ENCODE data around the gene PLXDC2.

The PLXDC2 gene

GRCh38 chr10:20110125-20111100 is 294.2 kb downstream of the PLXDC2 start:
- no peak for DNase-seq (ENCODE audit: low read depth in 2 of 2)

GRCh38 chr10:20114179-20114578 is 297.9 kb downstream of the PLXDC2 start:
- no peak for DNase-seq (ENCODE audit: low read depth in 2 of 2)

- DNase-seq (ENCODE audit: low read depth in 2 of 2): no peak
These were observed 299.7 kb downstream of the PLXDC2 start for GRCh38 chr10:20115894-20116293.

GRCh38 chr10:20117471-20117870 is 301.2 kb downstream of the PLXDC2 start:
- no peak for DNase-seq (ENCODE audit: low read depth in 2 of 2)

- DNase-seq (ENCODE audit: low read depth in 2 of 2): no peak
These were observed 301.9 kb downstream of the PLXDC2 start for GRCh38 chr10:20118119-20118518.

- no peak for DNase-seq (ENCODE audit: low read depth in 2 of 2)
These were observed 312.6 kb downstream of the PLXDC2 start for GRCh38 chr10:20128811-20129210.

GRCh38 chr10:20132816-20133215 is 316.6 kb downstream of the PLXDC2 start:
- no peak for DNase-seq (ENCODE audit: low read depth in 2 of 2)

- DNase-seq (ENCODE audit: low read depth in 2 of 2): no peak
These were observed 317.5 kb downstream of the PLXDC2 start for GRCh38 chr10:20133669-20134189.

GRCh38 chr10:20142311-20142710 is 326.1 kb downstream of the PLXDC2 start:
- DNase-seq (ENCODE audit: low read depth in 2 of 2): no peak

- no peak for DNase-seq (ENCODE audit: low read depth in 2 of 2)
These were observed 328.0 kb downstream of the PLXDC2 start for GRCh38 chr10:20144268-20144667.

- DNase-seq (ENCODE audit: low read depth in 2 of 2): no peak
These were observed 329.8 kb downstream of the PLXDC2 start for GRCh38 chr10:20146004-20146403.

- DNase-seq (ENCODE audit: low read depth in 2 of 2): no peak
These were observed 331.5 kb downstream of the PLXDC2 start for GRCh38 chr10:20147684-20148083.

GRCh38 chr10:20156511-20156910 is 340.3 kb downstream of the PLXDC2 start:
- DNase-seq (ENCODE audit: low read depth in 2 of 2): no peak

- no peak for DNase-seq (ENCODE audit: low read depth in 2 of 2)
These were observed 341.1 kb downstream of the PLXDC2 start for GRCh38 chr10:20157314-20157713.

GRCh38 chr10:20158086-20158485 is 341.9 kb downstream of the PLXDC2 start:
- no peak for DNase-seq (ENCODE audit: low read depth in 2 of 2)

- no peak for DNase-seq (ENCODE audit: low read depth in 2 of 2)
These were observed 345.9 kb downstream of the PLXDC2 start for GRCh38 chr10:20162123-20162522.

- no peak for DNase-seq (ENCODE audit: low read depth in 2 of 2)
These were observed 350.0 kb downstream of the PLXDC2 start for GRCh38 chr10:20166096-20166675.

GRCh38 chr10:20170661-20171060 is 354.4 kb downstream of the PLXDC2 start:
- no peak for DNase-seq (ENCODE audit: low read depth in 2 of 2)

GRCh38 chr10:20173046-20173445 is 356.8 kb downstream of the PLXDC2 start:
- no peak for DNase-seq (ENCODE audit: low read depth in 2 of 2)

GRCh38 chr10:20175719-20176118 is 359.5 kb downstream of the PLXDC2 start:
- DNase-seq (ENCODE audit: low read depth in 2 of 2): no peak

- no peak for DNase-seq (ENCODE audit: low read depth in 2 of 2)
These were observed 364.5 kb downstream of the PLXDC2 start for GRCh38 chr10:20180766-20181165.

GRCh38 chr10:20181434-20181833 is 365.2 kb downstream of the PLXDC2 start:
- DNase-seq (ENCODE audit: low read depth in 2 of 2): no peak

GRCh38 chr10:20185116-20185515 is 368.9 kb downstream of the PLXDC2 start:
- no peak for DNase-seq (ENCODE audit: low read depth in 2 of 2)
